SK-N-SH (cell line): ENCODE data around the gene RELN. TPM values are rescaled to one million over a fixed set of nuclear protein-coding genes. Genes with fewer than 3 reads are reported as not detected.

Experiments used
- CTCF ChIA-PET: fragments of 300-600, 350-600 bp; formaldehyde crosslinking; extraction: SDS; loops from one replicate; lab custom pipeline; 2021; lab: Yijun Ruan, JAX
- POLR2A ChIA-PET: fragments of 350-600 bp; sonication (Branson Sonifier 250); formaldehyde crosslinking; extraction: SDS; loops from one replicate; lab custom pipeline; 2020; ENCODE audit warnings: antibody characterized with exemption, inconsistent platforms; lab: Yijun Ruan, JAX
- DNase-seq: peaks from one replicate; pipeline ENCODE4 v3.0.0; 2012
- H2AFZ ChIP-seq: fragments of 200-600 bp; sonication (generic); 2 replicates; pipeline ENCODE4 v1.8.1; 2016; ENCODE audit warnings: antibody characterized with exemption, mild to moderate bottlenecking, low read depth
- H3F3A ChIP-seq: fragments of 200-600 bp; sonication (generic); replicated peaks from 2 replicates; pipeline ENCODE3; 2016; ENCODE audit warnings: antibody characterized with exemption, mild to moderate bottlenecking; ENCODE audit not compliant: insufficient read depth
- H3K27ac ChIP-seq, 2 experiments: fragments of 200-500 bp in 1 of 2; fragments of 200-600 bp in 1 of 2; sonication (Bioruptor generic) in 1 of 2; sonication (generic), shearing (Covaris generic) in 1 of 2; 2 replicates each; pipeline versions ENCODE4 v1.5.1 to v1.6.1; 2014 to 2016; ENCODE audit warnings: low read depth in 2 of 2, inconsistent platforms in 1 of 2, low read length in 1 of 2, mild to moderate bottlenecking in 1 of 2, mixed read lengths in 1 of 2
- H3K27me3 ChIP-seq: fragments of 200-600 bp; sonication (generic), shearing (Covaris generic); 2 replicates; pipeline ENCODE4 v1.6.1; 2016; ENCODE audit warnings: mixed run types; ENCODE audit not compliant: insufficient read depth
- H3K36me3 ChIP-seq, 2 experiments: fragments of 200-500 bp in 1 of 2; fragments of 200-600 bp in 1 of 2; sonication (Bioruptor generic) in 1 of 2; sonication (generic) in 1 of 2; replicated peaks in 1 of 2; 2 replicates each; pipeline versions ENCODE3 to v1.5.1; 2014 to 2016; ENCODE audit warnings: low read length in 1 of 2, mild to moderate bottlenecking in 1 of 2; ENCODE audit not compliant: insufficient read depth in 2 of 2, control insufficient read depth in 1 of 2
- H3K4me1 ChIP-seq, 2 experiments: fragments of 200-500 bp in 1 of 2; fragments of 200-600 bp in 1 of 2; sonication (Bioruptor generic) in 1 of 2; sonication (generic), shearing (Covaris generic) in 1 of 2; 2 replicates each; pipeline versions ENCODE4 v1.5.1 to v1.6.1; 2014 to 2016; ENCODE audit warnings: low read depth in 1 of 2, low read length in 1 of 2, mixed run types in 1 of 2; ENCODE audit not compliant: insufficient read depth in 2 of 2, control insufficient read depth in 1 of 2
- H3K4me2 ChIP-seq: fragments of 200-600 bp; sonication (generic), shearing (Covaris generic); 2 replicates; pipeline ENCODE4 v1.6.1; 2017; ENCODE audit warnings: mixed run types
- H3K4me3 ChIP-seq, 2 experiments: fragments of 200-500 bp in 1 of 2; fragments of 200-600 bp in 1 of 2; sonication (Bioruptor generic) in 1 of 2; sonication (generic), shearing (Covaris generic) in 1 of 2; 2 replicates each; pipeline versions ENCODE4 v1.5.1 to v1.8.1; 2014 to 2016; ENCODE audit warnings: low read depth in 2 of 2, inconsistent platforms in 1 of 2, low read length in 1 of 2, mild to moderate bottlenecking in 1 of 2, mixed read lengths in 1 of 2, moderate library complexity in 1 of 2
- H3K79me2 ChIP-seq: fragments of 200-600 bp; sonication (generic); 2 replicates; pipeline ENCODE4 v1.8.1; 2017; ENCODE audit warnings: mild to moderate bottlenecking; ENCODE audit not compliant: insufficient read depth
- H3K9ac ChIP-seq: fragments of 200-600 bp; sonication (generic); 2 replicates; pipeline ENCODE4 v1.6.1; 2017; ENCODE audit warnings: mixed run types
- H3K9me2 ChIP-seq: fragments of 200-600 bp; sonication (generic); 2 replicates; pipeline ENCODE4 v1.6.1; 2017; ENCODE audit warnings: mixed run types
- H3K9me3 ChIP-seq: fragments of 200-600 bp; sonication (generic); 2 replicates; pipeline ENCODE4 v1.6.1; 2017; ENCODE audit warnings: mixed run types, mild to moderate bottlenecking, moderate library complexity
- H4K20me1 ChIP-seq: fragments of 200-600 bp; sonication (generic); 2 replicates; pipeline ENCODE4 v1.6.1; 2017; ENCODE audit warnings: mild to moderate bottlenecking, mixed run types; ENCODE audit not compliant: insufficient read depth
- CHD2 ChIP-seq: fragments of 150-350 bp; IDR thresholded peaks from 2 replicates; pipeline ENCODE4 v1.6.1; 2018; ENCODE audit warnings: low read length; ENCODE audit not compliant: partially characterized antibody
- ELF1 ChIP-seq: IDR thresholded peaks from 2 replicates; pipeline ENCODE4 v1.4.0; 2012
- EP300 ChIP-seq, 2 experiments: IDR thresholded peaks; 2 replicates each; pipeline versions ENCODE4 v1.4.0 to v1.6.1; 2012; ENCODE audit warnings: borderline replicate concordance in 1 of 2, low read depth in 1 of 2, low read length in 1 of 2
- EZH2phosphoT487 ChIP-seq: fragments of 200-600 bp; sonication (generic); IDR thresholded peaks from 2 replicates; pipeline ENCODE4 v1.6.1; 2017; ENCODE audit warnings: low read depth, mixed run types, mild to moderate bottlenecking, antibody characterized with exemption, moderate library complexity, borderline replicate concordance
- FOXJ3 ChIP-seq: sonication (generic); formaldehyde crosslinking; IDR thresholded peaks from 2 replicates; pipeline ENCODE4 v1.5.1; 2020; ENCODE audit warnings: mild to moderate bottlenecking, missing genetic modification reagents
- GATA2 ChIP-seq: sonication (generic); formaldehyde crosslinking; IDR thresholded peaks from 2 replicates; pipeline ENCODE4 v1.5.0; 2020; ENCODE audit warnings: mild to moderate bottlenecking, missing genetic modification reagents
- NRF1 ChIP-seq: IDR thresholded peaks from 2 replicates; pipeline ENCODE4 v1.6.1; 2012; ENCODE audit warnings: low read depth, mild to moderate bottlenecking, low read length
- RFX5 ChIP-seq: IDR thresholded peaks from 2 replicates; pipeline ENCODE4 v1.6.1; 2012; ENCODE audit warnings: mild to moderate bottlenecking, improper control_type of control experiment, low read length
- RXRA ChIP-seq: IDR thresholded peaks from 2 replicates; pipeline ENCODE4 v1.4.0; 2012; ENCODE audit warnings: low read depth, mild to moderate bottlenecking, borderline replicate concordance
- SMC3 ChIP-seq: IDR thresholded peaks from 2 replicates; pipeline ENCODE4 v1.6.1; 2012; ENCODE audit warnings: low read depth, low read length, improper control_type of control experiment
- TCF12 ChIP-seq: IDR thresholded peaks from 2 replicates; pipeline ENCODE4 v1.4.0; 2012
- TEAD4 ChIP-seq: IDR thresholded peaks from 2 replicates; pipeline ENCODE4 v1.4.0; 2012; ENCODE audit warnings: mild to moderate bottlenecking, borderline replicate concordance; ENCODE audit not compliant: insufficient read depth
- YY1 ChIP-seq: IDR thresholded peaks from 2 replicates; pipeline ENCODE4 v1.4.0; 2012; ENCODE audit warnings: low read depth, mild to moderate bottlenecking
- WGBS: methylation state at CpG from one replicate; pipeline ENCODE4 v1.1.6; 2017; ENCODE audit warnings: low lambda C conversion rate; 5-methylcytosine and 5-hydroxymethylcytosine counted together
- polyA plus RNA-seq, 3 experiments: library from polyadenylated mRNA; depleted of rRNA; stranded (reverse); fragments of >200 nt; gene quantifications; 2 replicates each; pipeline ENCODE4 v1.2.3, GENCODE V29; 2012
- TF ChIP-seq, protein P1 (sequence below): IDR thresholded peaks from 2 replicates; pipeline ENCODE4 v1.4.0; 2012; ENCODE audit warnings: low read depth, borderline replicate concordance
- TF ChIP-seq, protein P2 (sequence below): IDR thresholded peaks from 2 replicates; pipeline ENCODE4; 2012
- TF ChIP-seq, protein P3 (sequence below): fragments of 150-350 bp; IDR thresholded peaks from 2 replicates; pipeline ENCODE4 v1.6.1; 2016; ENCODE audit warnings: mild to moderate bottlenecking, low read depth, low read length
- TF ChIP-seq, protein P4 (sequence below): IDR thresholded peaks from 2 replicates; pipeline ENCODE4 v1.6.1; 2012; ENCODE audit warnings: mild to moderate bottlenecking, low read depth, low read length, moderate library complexity

RELN gene
- polyA plus RNA-seq, 1 of the 3 experiments (the other 2 are of a cell fraction): 0.02 TPM

DNA sequence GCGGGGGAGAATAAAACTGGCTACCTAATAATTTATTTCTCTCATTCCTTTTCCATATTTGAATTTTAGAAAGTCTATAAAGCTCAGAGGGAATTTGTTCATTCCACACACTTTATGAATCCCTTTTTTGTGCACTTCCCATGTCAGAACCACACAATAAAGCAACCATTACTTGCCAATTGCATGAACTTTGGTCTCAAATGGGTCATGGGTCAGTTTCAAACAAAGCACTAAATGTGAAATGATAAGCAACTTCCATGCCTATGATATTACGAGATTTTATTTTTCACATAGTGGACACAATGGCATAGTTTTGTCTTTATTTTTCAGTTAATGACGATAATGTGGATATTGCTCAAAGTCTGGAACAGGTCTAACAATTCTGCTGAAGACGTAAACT lies 18.6 kb upstream of the RELN start:
- POLR2A ChIA-PET: no interaction called here

DNA sequence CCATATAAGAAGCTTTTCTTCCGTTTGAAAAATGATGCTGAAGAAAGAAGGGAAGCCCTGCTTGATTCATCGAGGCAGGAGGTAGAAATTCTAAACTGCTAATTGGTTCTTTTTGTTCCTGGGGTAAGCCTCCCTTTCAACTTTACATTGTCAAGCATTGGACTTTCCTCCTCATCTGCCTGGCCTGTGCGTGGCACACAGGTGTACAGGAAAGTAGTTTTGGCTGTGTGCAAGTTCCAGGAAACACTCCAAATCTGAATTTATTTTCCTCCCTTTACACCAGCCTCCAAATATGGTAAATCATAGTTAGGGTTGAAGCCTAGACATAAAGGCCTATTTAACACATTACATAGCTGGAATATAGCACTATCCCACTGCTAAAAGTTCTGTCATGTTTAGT lies 18.2 kb upstream of the RELN start:
- Histone ChIP-seq H3K9me2 (no peaks in the 10 kb centered on the region; the same call in 1 of the 2 replicates), H3K27me3 (no peaks in the 10 kb centered on the region), H3K27ac (no peak overlapping the region), H3K36me3 (no peaks in the 10 kb centered on the region), H3K79me2 (no peaks in the 10 kb centered on the region), H3K9me3 (no peaks in the 10 kb centered on the region), H3F3A (no peaks in the 10 kb centered on the region), H3K4me3 (no peak overlapping the region), H2AFZ (no peak overlapping the region), H3K4me1 (peaks cover 0 to 5% of the 10 kb centered on the region in 2 experiments; a peak in 1 of 4 replicates), H3K9ac (no peak overlapping the region), H3K4me2 (no peak overlapping the region), H4K20me1 (no peaks in the 10 kb centered on the region; the same call in 1 of the 2 replicates)
- ChIA-PET POLR2A (no interaction called here), CTCF (no interaction called here)
- DNase-seq: no peak
- WGBS: 36% methylated on average over 3 of the region's 3 CpGs
- TF ChIP-seq SMC3 (no peak), TCF12 (no peak), TEAD4 (no peak), FOXJ3 (CRISPR knock-in tag) (no peak), EZH2phosphoT487 (no peak), RXRA (no peak), YY1 (no peak), CHD2 (no peak), EP300 (IDR thresholded peaks at IDR 0.05; ENCODE audit: borderline replicate concordance in 1 of 2, low read depth in 1 of 2, low read length in 1 of 2) (no peak), GATA2 (CRISPR knock-in tag) (no peak)
- TF ChIP-seq, protein P1, sequence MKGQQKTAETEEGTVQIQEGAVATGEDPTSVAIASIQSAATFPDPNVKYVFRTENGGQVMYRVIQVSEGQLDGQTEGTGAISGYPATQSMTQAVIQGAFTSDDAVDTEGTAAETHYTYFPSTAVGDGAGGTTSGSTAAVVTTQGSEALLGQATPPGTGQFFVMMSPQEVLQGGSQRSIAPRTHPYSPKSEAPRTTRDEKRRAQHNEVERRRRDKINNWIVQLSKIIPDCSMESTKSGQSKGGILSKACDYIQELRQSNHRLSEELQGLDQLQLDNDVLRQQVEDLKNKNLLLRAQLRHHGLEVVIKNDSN: no peak
- TF ChIP-seq, protein P2, sequence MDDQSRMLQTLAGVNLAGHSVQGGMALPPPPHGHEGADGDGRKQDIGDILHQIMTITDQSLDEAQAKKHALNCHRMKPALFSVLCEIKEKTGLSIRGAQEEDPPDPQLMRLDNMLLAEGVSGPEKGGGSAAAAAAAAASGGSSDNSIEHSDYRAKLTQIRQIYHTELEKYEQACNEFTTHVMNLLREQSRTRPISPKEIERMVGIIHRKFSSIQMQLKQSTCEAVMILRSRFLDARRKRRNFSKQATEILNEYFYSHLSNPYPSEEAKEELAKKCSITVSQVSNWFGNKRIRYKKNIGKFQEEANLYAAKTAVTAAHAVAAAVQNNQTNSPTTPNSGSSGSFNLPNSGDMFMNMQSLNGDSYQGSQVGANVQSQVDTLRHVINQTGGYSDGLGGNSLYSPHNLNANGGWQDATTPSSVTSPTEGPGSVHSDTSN: no peak

More for the DNA sequence above, 18.6 kb upstream of the RELN start:
- no peaks in the 10 kb centered on the region for H3K27me3 ChIP-seq
- no peak for DNase-seq
- no peaks in the 10 kb centered on the region; the same call in 1 of the 2 replicates for H3K9me2 ChIP-seq
- no peak overlapping the region for H3K9ac ChIP-seq
- WGBS: 39% methylated on average over 4 of the region's 4 CpGs
- no peaks in the 10 kb centered on the region for H3F3A ChIP-seq
- no peaks in the 10 kb centered on the region for H3K79me2 ChIP-seq
- CTCF ChIA-PET: no interaction called here
- H3K4me2 ChIP-seq: no peak overlapping the region
- no peak overlapping the region for H3K4me3 ChIP-seq
- no peaks in the 10 kb centered on the region; the same call in 1 of the 2 replicates for H4K20me1 ChIP-seq
- H3K27ac ChIP-seq: no peak overlapping the region
- H3K36me3 ChIP-seq: no peaks in the 10 kb centered on the region
- H2AFZ ChIP-seq: no peak overlapping the region
- H3K4me1 ChIP-seq: peaks cover 0 to 9% of the 10 kb centered on the region in 2 experiments; a peak in 1 of 4 replicates
- TF ChIP-seq ELF1: no peak
- no peak for TF ChIP-seq RFX5
- TF ChIP-seq, protein P2: no peak
- no peak for TF ChIP-seq GATA2 (CRISPR knock-in tag)
- no peak for TF ChIP-seq RXRA
- TF ChIP-seq, protein P3, sequence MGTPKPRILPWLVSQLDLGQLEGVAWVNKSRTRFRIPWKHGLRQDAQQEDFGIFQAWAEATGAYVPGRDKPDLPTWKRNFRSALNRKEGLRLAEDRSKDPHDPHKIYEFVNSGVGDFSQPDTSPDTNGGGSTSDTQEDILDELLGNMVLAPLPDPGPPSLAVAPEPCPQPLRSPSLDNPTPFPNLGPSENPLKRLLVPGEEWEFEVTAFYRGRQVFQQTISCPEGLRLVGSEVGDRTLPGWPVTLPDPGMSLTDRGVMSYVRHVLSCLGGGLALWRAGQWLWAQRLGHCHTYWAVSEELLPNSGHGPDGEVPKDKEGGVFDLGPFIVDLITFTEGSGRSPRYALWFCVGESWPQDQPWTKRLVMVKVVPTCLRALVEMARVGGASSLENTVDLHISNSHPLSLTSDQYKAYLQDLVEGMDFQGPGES: no peak
- TF ChIP-seq FOXJ3 (CRISPR knock-in tag): no peak
- TF ChIP-seq, protein P4, sequence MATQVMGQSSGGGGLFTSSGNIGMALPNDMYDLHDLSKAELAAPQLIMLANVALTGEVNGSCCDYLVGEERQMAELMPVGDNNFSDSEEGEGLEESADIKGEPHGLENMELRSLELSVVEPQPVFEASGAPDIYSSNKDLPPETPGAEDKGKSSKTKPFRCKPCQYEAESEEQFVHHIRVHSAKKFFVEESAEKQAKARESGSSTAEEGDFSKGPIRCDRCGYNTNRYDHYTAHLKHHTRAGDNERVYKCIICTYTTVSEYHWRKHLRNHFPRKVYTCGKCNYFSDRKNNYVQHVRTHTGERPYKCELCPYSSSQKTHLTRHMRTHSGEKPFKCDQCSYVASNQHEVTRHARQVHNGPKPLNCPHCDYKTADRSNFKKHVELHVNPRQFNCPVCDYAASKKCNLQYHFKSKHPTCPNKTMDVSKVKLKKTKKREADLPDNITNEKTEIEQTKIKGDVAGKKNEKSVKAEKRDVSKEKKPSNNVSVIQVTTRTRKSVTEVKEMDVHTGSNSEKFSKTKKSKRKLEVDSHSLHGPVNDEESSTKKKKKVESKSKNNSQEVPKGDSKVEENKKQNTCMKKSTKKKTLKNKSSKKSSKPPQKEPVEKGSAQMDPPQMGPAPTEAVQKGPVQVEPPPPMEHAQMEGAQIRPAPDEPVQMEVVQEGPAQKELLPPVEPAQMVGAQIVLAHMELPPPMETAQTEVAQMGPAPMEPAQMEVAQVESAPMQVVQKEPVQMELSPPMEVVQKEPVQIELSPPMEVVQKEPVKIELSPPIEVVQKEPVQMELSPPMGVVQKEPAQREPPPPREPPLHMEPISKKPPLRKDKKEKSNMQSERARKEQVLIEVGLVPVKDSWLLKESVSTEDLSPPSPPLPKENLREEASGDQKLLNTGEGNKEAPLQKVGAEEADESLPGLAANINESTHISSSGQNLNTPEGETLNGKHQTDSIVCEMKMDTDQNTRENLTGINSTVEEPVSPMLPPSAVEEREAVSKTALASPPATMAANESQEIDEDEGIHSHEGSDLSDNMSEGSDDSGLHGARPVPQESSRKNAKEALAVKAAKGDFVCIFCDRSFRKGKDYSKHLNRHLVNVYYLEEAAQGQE: no peak
- TF ChIP-seq TCF12: no peak
- no peak for TF ChIP-seq EP300 (IDR thresholded peaks at IDR 0.05; ENCODE audit: borderline replicate concordance in 1 of 2, low read depth in 1 of 2, low read length in 1 of 2)
- TF ChIP-seq NRF1: no peak
- no peaks in the 10 kb centered on the region for H3K9me3 ChIP-seq
